Medulla oblongata (tissue), 1 donor: ENCODE results near the gene UMAD1.
A peak's percentile ranks its signal among the peaks of the same experiment; 100 is the strongest.

Source experiments
- DNase-seq: peaks from one replicate; pipeline ENCODE4 v3.0.0-alpha.2; 2015; ENCODE audit errors: extremely low spot score

UMAD1 gene

GRCh38 chr7:7764520-7765396, 124.2 kb downstream of the UMAD1 start:
- DNase-seq: no peak

GRCh38 chr7:7765422-7765821, 124.9 kb downstream of the UMAD1 start:
- no peak for DNase-seq

- DNase-seq: no peak
Observed at GRCh38 chr7:7766671-7767070, 126.1 kb downstream of the UMAD1 start.

GRCh38 chr7:7768977-7769709, 128.6 kb downstream of the UMAD1 start:
- DNase-seq: no peak

- no peak for DNase-seq
Observed at GRCh38 chr7:7769710-7770627, 129.4 kb downstream of the UMAD1 start.

- no peak for DNase-seq
Observed at GRCh38 chr7:7771452-7771851, 130.9 kb downstream of the UMAD1 start.

GRCh38 chr7:7772397-7772821, 131.9 kb downstream of the UMAD1 start:
- DNase-seq: peak; percentile 21

GRCh38 chr7:7773334-7774309, 133.1 kb downstream of the UMAD1 start:
- DNase-seq: no peak

- DNase-seq: no peak
Observed at GRCh38 chr7:7779888-7780287, 139.3 kb downstream of the UMAD1 start.

- DNase-seq: no peak
Observed at GRCh38 chr7:7783001-7783400, 142.4 kb downstream of the UMAD1 start.

GRCh38 chr7:7785344-7785973, 144.9 kb downstream of the UMAD1 start:
- DNase-seq: no peak

GRCh38 chr7:7786595-7786994, 146.0 kb downstream of the UMAD1 start:
- DNase-seq: no peak

- DNase-seq: no peak
Observed at GRCh38 chr7:7789551-7789988, 149.0 kb downstream of the UMAD1 start.

- no peak for DNase-seq
Observed at GRCh38 chr7:7790041-7790741, 149.6 kb downstream of the UMAD1 start.

- DNase-seq: no peak
Observed at GRCh38 chr7:7791523-7791922, 151.0 kb downstream of the UMAD1 start.

GRCh38 chr7:7792056-7792455, 151.5 kb downstream of the UMAD1 start:
- no peak for DNase-seq

- DNase-seq: no peak
Observed at GRCh38 chr7:7793249-7793648, 152.7 kb downstream of the UMAD1 start.

GRCh38 chr7:7793921-7794320, 153.4 kb downstream of the UMAD1 start:
- DNase-seq: no peak

- DNase-seq: no peak
Observed at GRCh38 chr7:7795203-7795602, 154.7 kb downstream of the UMAD1 start.
